Astrocyte of the cerebellum (primary cell): Measurements from ENCODE around the gene CLEC6A.

Experiments
- DNase-seq: peaks from one replicate; pipeline ENCODE4 v3.0.0-alpha.2; 2011; ENCODE audit warnings: low read depth
- H3K4me3 ChIP-seq: 2 replicates; pipeline ENCODE4 v1.5.1; 2011; ENCODE audit warnings: mild to moderate bottlenecking, low read depth, low read length, moderate library complexity
- CTCF ChIP-seq: IDR thresholded peaks from 2 replicates; pipeline ENCODE4 v1.5.1; 2012; ENCODE audit warnings: low read length, low read depth, moderate library complexity, mild to moderate bottlenecking; ENCODE audit errors: missing control alignments
- in situ Hi-C: cut with HindIII; loops from 2 replicates; pipeline ENCODE4 v1.10.0; 2017; ENCODE audit warnings: low sequenced_read_pairs

Gene CLEC6A

GRCh38 chr12:8508910-8509841 lies 53.4 kb downstream of the CLEC6A start:
- H3K4me3 ChIP-seq = no peak overlapping the region
- no peak for TF ChIP-seq CTCF
- in situ Hi-C loops = no loop called here
- DNase-seq = no peak

GRCh38 chr12:8513256-8513655 lies 57.5 kb downstream of the CLEC6A start, which contains the start of gene CLEC4D:
Gene CLEC4D (plus strand): TSS chr12:8513503. CDS start chr12:8513733, 230 bp downstream.
- no peak for TF ChIP-seq CTCF
- in situ Hi-C loops = no loop called here
- H3K4me3 ChIP-seq = no peak within 1 kb of the TSS
- DNase-seq = no peak

GRCh38 chr12:8517971-8518370 lies 62.2 kb downstream of the CLEC6A start:
- no peak overlapping the region for H3K4me3 ChIP-seq
- in situ Hi-C loops = no loop called here
- TF ChIP-seq CTCF = no peak
- DNase-seq = no peak

- DNase-seq = no peak
- no peak overlapping the region for H3K4me3 ChIP-seq
- no peak for TF ChIP-seq CTCF
- in situ Hi-C loops = no loop called here
These were observed 63.4 kb downstream of the CLEC6A start for GRCh38 chr12:8519171-8519570.

GRCh38 chr12:8527250-8528130 lies 71.7 kb downstream of the CLEC6A start:
- in situ Hi-C loops = no loop called here
- no peak for DNase-seq
- TF ChIP-seq CTCF = no peak
- no peak overlapping the region for H3K4me3 ChIP-seq
